Measurements from ENCODE around the gene COL15A1. TPM values are rescaled to one million over a fixed set of nuclear protein-coding genes. Genes with fewer than 3 reads are reported as not detected.
A peak's percentile ranks its signal among the peaks of the same experiment; 100 is the strongest.

Gene COL15A1
- total RNA-seq, 1 donor from 2014 or later, result 8.0 TPM

- TF ChIP-seq, protein P1, sequence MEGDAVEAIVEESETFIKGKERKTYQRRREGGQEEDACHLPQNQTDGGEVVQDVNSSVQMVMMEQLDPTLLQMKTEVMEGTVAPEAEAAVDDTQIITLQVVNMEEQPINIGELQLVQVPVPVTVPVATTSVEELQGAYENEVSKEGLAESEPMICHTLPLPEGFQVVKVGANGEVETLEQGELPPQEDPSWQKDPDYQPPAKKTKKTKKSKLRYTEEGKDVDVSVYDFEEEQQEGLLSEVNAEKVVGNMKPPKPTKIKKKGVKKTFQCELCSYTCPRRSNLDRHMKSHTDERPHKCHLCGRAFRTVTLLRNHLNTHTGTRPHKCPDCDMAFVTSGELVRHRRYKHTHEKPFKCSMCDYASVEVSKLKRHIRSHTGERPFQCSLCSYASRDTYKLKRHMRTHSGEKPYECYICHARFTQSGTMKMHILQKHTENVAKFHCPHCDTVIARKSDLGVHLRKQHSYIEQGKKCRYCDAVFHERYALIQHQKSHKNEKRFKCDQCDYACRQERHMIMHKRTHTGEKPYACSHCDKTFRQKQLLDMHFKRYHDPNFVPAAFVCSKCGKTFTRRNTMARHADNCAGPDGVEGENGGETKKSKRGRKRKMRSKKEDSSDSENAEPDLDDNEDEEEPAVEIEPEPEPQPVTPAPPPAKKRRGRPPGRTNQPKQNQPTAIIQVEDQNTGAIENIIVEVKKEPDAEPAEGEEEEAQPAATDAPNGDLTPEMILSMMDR (IDR thresholded peaks at IDR 0.05), result no peak
- no peaks in the 10 kb centered on the region for H3K4me1 ChIP-seq
Measured at GRCh38 chr9:98954244-98954610, 10.5 kb downstream of the COL15A1 start.

DNA sequence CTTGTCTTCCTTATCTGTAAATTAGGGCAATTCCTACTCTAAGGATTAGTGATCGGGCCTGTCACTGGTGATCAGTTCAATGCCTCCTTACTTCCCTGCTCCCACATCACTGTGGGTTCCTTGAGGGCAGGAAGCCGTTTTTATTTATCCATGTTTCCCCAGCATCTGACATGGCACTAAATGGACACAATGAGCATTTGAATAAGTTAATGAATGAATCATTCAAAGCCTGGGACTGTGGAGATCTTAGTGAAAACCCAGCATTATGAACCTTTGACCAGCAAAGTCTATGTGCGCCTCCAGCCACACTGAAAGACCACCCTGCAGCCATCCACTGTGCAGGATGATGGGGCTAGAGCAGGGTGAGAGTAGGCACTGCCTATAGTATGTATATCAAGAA is 11.6 kb downstream of the COL15A1 start:
- peaks cover 5% of the 10 kb centered on the region for H3K9me3 ChIP-seq
- TF ChIP-seq, protein P1 (IDR thresholded peaks at IDR 0.05), result no peak
- intact Hi-C loops (cut with DNase I), result no loop called here
- no peak for DNase-seq
- H3K4me1 ChIP-seq, result peaks cover 5% of the 10 kb centered on the region
- no peak overlapping the region for H3K4me3 ChIP-seq
- no peaks in the 10 kb centered on the region for H3K27me3 ChIP-seq (ENCODE audit: low read depth)
- H3K27ac ChIP-seq, result no peak overlapping the region
- no peaks in the 10 kb centered on the region for H3K36me3 ChIP-seq
- no peak for ATAC-seq

More at GRCh38 chr9:98954244-98954610, 10.5 kb downstream of the COL15A1 start:
- no peaks in the 10 kb centered on the region for H3K36me3 ChIP-seq
- no peak for ATAC-seq
- no peak for DNase-seq
- no peak overlapping the region for H3K27ac ChIP-seq
- H3K4me3 ChIP-seq, result no peak overlapping the region
- H3K27me3 ChIP-seq (ENCODE audit: low read depth), result no peaks in the 10 kb centered on the region
- peaks cover 5% of the 10 kb centered on the region for H3K9me3 ChIP-seq
- intact Hi-C loops (cut with DNase I), result no loop called here

DNA sequence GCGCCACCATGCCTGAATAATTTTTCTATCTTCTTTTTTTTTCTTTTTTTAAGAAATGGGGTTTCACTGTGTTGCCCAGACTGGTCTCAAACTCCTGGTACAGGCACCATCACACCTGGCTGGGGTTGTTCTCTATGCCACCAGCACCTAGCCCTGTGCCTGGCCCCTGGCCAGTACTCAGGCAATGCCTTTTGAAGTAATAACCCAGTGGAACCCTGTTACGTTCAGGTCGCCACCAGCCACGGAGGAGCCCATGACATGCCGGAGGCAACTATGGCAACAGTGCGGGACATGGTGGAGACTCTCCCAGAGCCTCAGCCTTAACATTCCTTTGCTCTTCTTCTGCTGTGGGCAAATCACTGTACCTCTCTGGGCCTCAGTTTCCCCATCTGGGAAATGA is 14.1 kb downstream of the COL15A1 start:
- ATAC-seq, result peak in 1 of 2 donors; percentile 10
- Histone ChIP-seq H3K4me1 (peaks cover 20% of the 10 kb centered on the region), H3K9me3 (peaks cover 5% of the 10 kb centered on the region), H3K27me3 (ENCODE audit: low read depth) (no peaks in the 10 kb centered on the region), H3K27ac (peak overlapping the region; percentile 65), H3K4me3 (no peak overlapping the region), H3K36me3 (no peaks in the 10 kb centered on the region)
- DNase-seq, result no peak
- TF ChIP-seq, protein P1 (IDR thresholded peaks at IDR 0.05), result no peak
- intact Hi-C loops (cut with DNase I), result no loop called here

DNA sequence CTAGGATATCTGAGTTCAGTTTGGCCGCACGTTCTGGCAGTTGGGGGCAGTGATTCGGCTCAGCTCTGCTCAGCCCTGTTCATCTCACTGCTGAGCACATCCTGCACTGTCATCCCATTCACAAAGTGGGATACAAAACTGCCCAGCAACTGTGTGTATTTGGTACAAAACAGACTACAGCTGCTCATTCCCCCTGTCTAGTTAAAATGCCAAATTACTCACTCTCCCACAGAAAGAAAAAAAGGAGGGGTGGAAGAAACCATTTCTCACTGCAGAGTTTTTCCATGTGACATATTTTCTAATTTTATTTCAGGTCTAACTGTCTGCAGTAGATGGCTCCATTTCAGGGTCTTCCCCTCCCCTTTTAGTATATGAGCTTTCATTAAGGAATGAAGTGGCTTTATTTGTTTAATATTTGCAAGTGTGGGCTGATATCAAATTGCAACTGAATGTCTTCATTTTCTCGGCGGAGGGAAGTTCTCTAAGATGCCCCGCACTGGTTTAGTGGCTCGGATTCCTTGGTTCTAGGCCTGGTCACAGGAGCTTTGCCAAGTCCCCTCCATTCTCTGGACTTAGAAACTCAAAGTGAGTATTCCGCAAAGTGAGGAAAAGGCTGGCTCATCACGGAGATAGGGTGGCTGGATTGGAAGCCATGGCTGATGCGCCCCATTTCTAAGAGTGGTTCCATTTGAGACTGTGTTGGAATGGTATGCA is 14.7 kb downstream of the COL15A1 start:
- peak overlapping the region; percentile 65 for H3K27ac ChIP-seq
- no peaks in the 10 kb centered on the region for H3K27me3 ChIP-seq (ENCODE audit: low read depth)
- DNase-seq (no peak), ATAC-seq (peak; percentile 73 to 74)
- peaks cover 20% of the 10 kb centered on the region for H3K4me1 ChIP-seq
- H3K9me3 ChIP-seq, result peaks cover 5% of the 10 kb centered on the region
- H3K4me3 ChIP-seq, result no peak overlapping the region
- TF ChIP-seq, protein P1 (IDR thresholded peaks at IDR 0.05), result no peak
- intact Hi-C loops (cut with DNase I), result no loop called here
- H3K36me3 ChIP-seq, result no peaks in the 10 kb centered on the region

DNA sequence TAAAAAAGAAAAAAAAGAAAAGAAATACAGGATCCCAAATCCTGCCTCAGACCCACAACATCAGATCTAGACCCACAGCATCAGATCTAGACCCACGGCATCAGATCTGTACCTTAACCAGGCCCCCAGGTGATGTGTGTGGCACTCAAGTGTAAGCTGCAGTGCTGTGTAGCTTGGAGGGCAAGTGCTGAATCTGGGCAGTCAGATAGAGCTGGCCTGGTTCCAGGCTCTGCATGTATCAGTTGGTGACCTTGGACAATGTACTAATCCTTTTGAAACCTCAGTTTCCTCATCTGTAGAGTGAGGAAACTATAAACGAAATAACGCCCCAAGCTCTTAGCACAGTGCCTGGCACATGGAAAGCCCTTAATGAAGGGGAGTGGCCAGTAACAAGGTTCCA is 16.7 kb downstream of the COL15A1 start:
- DNase-seq (no peak), ATAC-seq (no peak)
- H3K4me1 ChIP-seq, result peaks cover 20% of the 10 kb centered on the region
- no peak overlapping the region for H3K4me3 ChIP-seq
- TF ChIP-seq, protein P1 (IDR thresholded peaks at IDR 0.05), result no peak
- H3K27me3 ChIP-seq (ENCODE audit: low read depth), result no peaks in the 10 kb centered on the region
- intact Hi-C loops (cut with DNase I), result no loop called here
- H3K27ac ChIP-seq, result no peak overlapping the region
- H3K9me3 ChIP-seq, result peaks cover 5% of the 10 kb centered on the region
- H3K36me3 ChIP-seq, result no peaks in the 10 kb centered on the region

All from lower lobe of right lung (tissue), 2 donors.